ENCODE results near the gene ATP8A2.

GRCh38 chr13:25742220-25742619 lies 370.4 kb downstream of the ATP8A2 start:
- TF ChIP-seq CTCF (IDR thresholded peaks at IDR 0.05): no peak
- TF ChIP-seq REST (IDR thresholded peaks at IDR 0.05; ENCODE audit: insufficient read depth in 1 of 2, low read depth in 2 of 2, low read length in 1 of 2): no peak
- no peak for TF ChIP-seq POLR2AphosphoS5 (IDR thresholded peaks at IDR 0.05; ENCODE audit: low read depth, low read length)
- TF ChIP-seq SIN3A (IDR thresholded peaks at IDR 0.05; ENCODE audit: borderline replicate concordance, insufficient read depth, low read depth, low read length): no peak
- no peak for TF ChIP-seq TCF7L2 (IDR thresholded peaks at IDR 0.05; ENCODE audit: low read depth, low read length)

Data from Panc1 (cell line).